ENCODE results near the gene DNAAF2. TPM values are rescaled to one million over a fixed set of nuclear protein-coding genes. Genes with fewer than 3 reads are reported as not detected.

The DNAAF2 gene
- total RNA-seq, 1 experiment from 2014 or later: 23.1 TPM

Small RNAs within 50 kb of the gene (small RNA-seq; reads per million reads assigned to genes)
- gene AL139099.3 (not detected), gene AL139099.4 (not detected), gene RF00019 (not detected), gene RNU6ATAC30P (not detected)

Other genes starting within 250 kb of the DNAAF2 start
- gene RPS29, start 48.9 kb downstream of the DNAAF2 start, total RNA-seq (2014; rRNA removed; shearing (Covaris generic); ENCODE audit: low replicate concordance): 4,193 and 11,491 TPM in 2 replicates
- 62.1 and 75.1 TPM in 2 replicates for gene LRR1, start 36.3 kb downstream of the DNAAF2 start, total RNA-seq (2014; rRNA removed; shearing (Covaris generic); ENCODE audit: low replicate concordance)
- 396 and 770 TPM in 2 replicates for gene RPL36AL, start 14.6 kb downstream of the DNAAF2 start, total RNA-seq (2014; rRNA removed; shearing (Covaris generic); ENCODE audit: low replicate concordance)
- 74.0 and 82.5 TPM in 2 replicates for gene MGAT2, start 14.4 kb downstream of the DNAAF2 start, total RNA-seq (2014; rRNA removed; shearing (Covaris generic); ENCODE audit: low replicate concordance)
- gene POLE2, start 53.0 kb upstream of the DNAAF2 start, total RNA-seq (2014; rRNA removed; shearing (Covaris generic); ENCODE audit: low replicate concordance): 21.0 and 51.0 TPM in 2 replicates
- gene KLHDC1, start 57.9 kb upstream of the DNAAF2 start, total RNA-seq (2014; rRNA removed; shearing (Covaris generic); ENCODE audit: low replicate concordance): 1.5 and 1.7 TPM in 2 replicates
- 148 and 167 TPM in 2 replicates for gene KLHDC2, start 132.9 kb upstream of the DNAAF2 start, total RNA-seq (2014; rRNA removed; shearing (Covaris generic); ENCODE audit: low replicate concordance)
- 66.7 and 160 TPM in 2 replicates for gene NEMF, start 217.5 kb upstream of the DNAAF2 start, total RNA-seq (2014; rRNA removed; shearing (Covaris generic); ENCODE audit: low replicate concordance)